HEK293 (cell line): Measurements from ENCODE around the gene SPIRE2.

ENCODE experiments used
- CTCF ChIA-PET: fragments of 350-600 bp; formaldehyde crosslinking; extraction: SDS; loops from one replicate; lab custom pipeline; 2021; ENCODE audit warnings: antibody characterized with exemption; lab: Yijun Ruan, JAX
- POLR2A ChIA-PET: fragments of 300-600 bp; formaldehyde crosslinking; extraction: SDS; loops from one replicate; lab custom pipeline; 2020; ENCODE audit warnings: antibody characterized with exemption, inconsistent platforms; lab: Yijun Ruan, JAX
- H3K27ac ChIP-seq: fragments of 200-500 bp; sonication (Bioruptor generic); 2 replicates; pipeline ENCODE4 v1.5.1; 2014; ENCODE audit warnings: low read depth, low read length, control low read depth, inconsistent platforms; ENCODE audit errors: extremely low read depth
- H3K36me3 ChIP-seq, 2 experiments: fragments of 200-500 bp in 1 of 2; sonication (Bioruptor generic) in 1 of 2; 1 replicate in 1 of 2; 2 replicates in 1 of 2; pipeline ENCODE4 v1.5.1; 2014 to 2017; ENCODE audit warnings: inconsistent platforms in 2 of 2, low read length in 2 of 2; ENCODE audit not compliant: control insufficient read depth in 2 of 2, insufficient read depth in 1 of 2
- H3K4me1 ChIP-seq: fragments of 200-500 bp; sonication (Bioruptor generic); 2 replicates; pipeline ENCODE4 v1.5.1; 2014; ENCODE audit warnings: mild to moderate bottlenecking, low read length, inconsistent platforms; ENCODE audit not compliant: control insufficient read depth, insufficient read depth
- H3K4me3 ChIP-seq: 2 replicates; pipeline ENCODE4 v1.5.1; 2011; ENCODE audit warnings: low read depth, mild to moderate bottlenecking, control low read depth, low read length, moderate library complexity
- H3K9me3 ChIP-seq: fragments of 200-500 bp; sonication (Bioruptor generic); 2 replicates; pipeline ENCODE4 v1.5.1; 2014; ENCODE audit warnings: low read depth, low read length, inconsistent platforms; ENCODE audit not compliant: control insufficient read depth, insufficient read depth
- ELK4 ChIP-seq: IDR thresholded peaks from 2 replicates; pipeline ENCODE4 v1.6.1; 2011; ENCODE audit warnings: mild to moderate bottlenecking, low read depth, low read length, borderline replicate concordance
- SCRT2 ChIP-seq: fragments of 450-650 bp; formaldehyde crosslinking; IDR thresholded peaks from 2 replicates; pipeline ENCODE4 v1.5.1; 2016; ENCODE audit warnings: missing biosample characterization, missing genetic modification characterization
- ZNF157 ChIP-seq: fragments of 450-650 bp; formaldehyde crosslinking; IDR thresholded peaks from 2 replicates; pipeline ENCODE4 v1.5.1; 2016; ENCODE audit warnings: missing biosample characterization, missing genetic modification characterization
- ZNF169 ChIP-seq: fragments of 450-650 bp; formaldehyde crosslinking; IDR thresholded peaks from 2 replicates; pipeline ENCODE4 v1.5.1; 2016; ENCODE audit warnings: missing biosample characterization, missing genetic modification characterization
- ZNF184 ChIP-seq: fragments of 450-650 bp; IDR thresholded peaks from 2 replicates; pipeline ENCODE4 v1.5.1; 2018; ENCODE audit warnings: missing biosample characterization, mild to moderate bottlenecking, missing genetic modification characterization
- ZNF211 ChIP-seq: fragments of 450-650 bp; formaldehyde crosslinking; IDR thresholded peaks from 2 replicates; pipeline ENCODE4 v1.5.1; 2016; ENCODE audit warnings: low read depth, missing biosample characterization, missing genetic modification characterization
- ZNF23 ChIP-seq: fragments of 450-650 bp; formaldehyde crosslinking; IDR thresholded peaks from 2 replicates; pipeline ENCODE4 v1.5.1; 2016; ENCODE audit warnings: missing biosample characterization, missing genetic modification characterization, borderline replicate concordance
- ZNF302 ChIP-seq: fragments of 450-650 bp; formaldehyde crosslinking; IDR thresholded peaks from 2 replicates; pipeline ENCODE4 v1.5.1; 2016; ENCODE audit warnings: missing biosample characterization, missing genetic modification characterization, low read depth
- ZNF324 ChIP-seq: fragments of 450-650 bp; formaldehyde crosslinking; IDR thresholded peaks from 2 replicates; pipeline ENCODE4 v1.5.1; 2016; ENCODE audit warnings: missing biosample characterization, missing genetic modification characterization
- ZNF391 ChIP-seq: fragments of 450-650 bp; formaldehyde crosslinking; IDR thresholded peaks from 2 replicates; pipeline ENCODE4 v1.5.1; 2016; ENCODE audit warnings: low read depth, missing biosample characterization, missing genetic modification characterization, borderline replicate concordance
- ZNF558 ChIP-seq: fragments of 450-650 bp; formaldehyde crosslinking; IDR thresholded peaks from 2 replicates; pipeline ENCODE4 v1.5.1; 2016; ENCODE audit warnings: missing biosample characterization, missing genetic modification characterization
- ZNF626 ChIP-seq: fragments of 450-650 bp; sonication (Bioruptor Pico); formaldehyde crosslinking; IDR thresholded peaks from 2 replicates; pipeline ENCODE4 v1.5.1; 2018; ENCODE audit warnings: missing biosample characterization, missing genetic modification characterization, inconsistent platforms
- ZNF639 ChIP-seq: fragments of 450-650 bp; formaldehyde crosslinking; IDR thresholded peaks from 2 replicates; pipeline ENCODE4 v1.5.1; 2016; ENCODE audit warnings: missing biosample characterization, missing genetic modification characterization
- ZNF677 ChIP-seq: fragments of 450-650 bp; IDR thresholded peaks from 2 replicates; pipeline ENCODE4 v1.5.0; 2018; ENCODE audit warnings: missing biosample characterization, mild to moderate bottlenecking, missing genetic modification characterization, moderate library complexity
- TF ChIP-seq, protein P1 (sequence below): fragments of 450-650 bp; formaldehyde crosslinking; IDR thresholded peaks from 2 replicates; pipeline ENCODE4 v1.5.1; 2017; ENCODE audit warnings: missing biosample characterization, mild to moderate bottlenecking, missing genetic modification characterization, moderate library complexity
- TF ChIP-seq, protein P2 (sequence below): fragments of 450-650 bp; formaldehyde crosslinking; IDR thresholded peaks from 2 replicates; pipeline ENCODE4 v1.5.1; 2016; ENCODE audit warnings: missing biosample characterization, missing genetic modification characterization
- TF ChIP-seq, protein P3 (sequence below): fragments of 450-650 bp; formaldehyde crosslinking; IDR thresholded peaks from 2 replicates; pipeline ENCODE4 v1.5.1; 2016; ENCODE audit warnings: missing biosample characterization, missing genetic modification characterization

SPIRE2 gene

DNA sequence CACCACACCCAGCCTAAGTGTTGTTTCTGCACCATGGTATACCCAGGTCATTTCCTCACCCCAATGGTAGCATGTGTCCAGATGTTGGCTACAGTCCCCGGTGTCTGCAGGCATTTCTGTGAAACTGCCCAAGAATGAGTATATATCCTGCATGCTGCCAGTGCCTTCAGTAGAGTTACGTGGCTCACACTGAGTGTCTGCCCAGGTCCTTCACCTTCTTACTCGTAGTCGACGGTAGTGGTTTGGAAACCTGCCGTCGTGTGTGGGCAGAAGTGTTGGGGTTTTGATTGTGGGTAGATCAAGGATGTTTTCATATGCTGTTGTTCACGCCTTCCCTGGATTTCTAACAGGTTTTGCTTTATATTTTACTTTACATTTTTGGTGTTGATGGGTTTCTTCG, 61.9 kb downstream of the SPIRE2 start:
- no peak for TF ChIP-seq ZNF391
- TF ChIP-seq ELK4, result no peak
- TF ChIP-seq ZNF558 (tag by site-specific recombination), result no peak
- TF ChIP-seq, protein P1, sequence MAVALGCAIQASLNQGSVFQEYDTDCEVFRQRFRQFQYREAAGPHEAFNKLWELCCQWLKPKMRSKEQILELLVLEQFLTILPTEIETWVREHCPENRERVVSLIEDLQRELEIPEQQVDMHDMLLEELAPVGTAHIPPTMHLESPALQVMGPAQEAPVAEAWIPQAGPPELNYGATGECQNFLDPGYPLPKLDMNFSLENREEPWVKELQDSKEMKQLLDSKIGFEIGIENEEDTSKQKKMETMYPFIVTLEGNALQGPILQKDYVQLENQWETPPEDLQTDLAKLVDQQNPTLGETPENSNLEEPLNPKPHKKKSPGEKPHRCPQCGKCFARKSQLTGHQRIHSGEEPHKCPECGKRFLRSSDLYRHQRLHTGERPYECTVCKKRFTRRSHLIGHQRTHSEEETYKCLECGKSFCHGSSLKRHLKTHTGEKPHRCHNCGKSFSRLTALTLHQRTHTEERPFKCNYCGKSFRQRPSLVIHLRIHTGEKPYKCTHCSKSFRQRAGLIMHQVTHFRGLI (tag by site-specific recombination), result no peak
- no peak for TF ChIP-seq ZNF639 (tag by site-specific recombination)
- no peak for TF ChIP-seq ZNF211 (tag by site-specific recombination)
- TF ChIP-seq SCRT2 (tag by site-specific recombination), result no peak
- TF ChIP-seq ZNF169 (tag by site-specific recombination), result no peak
- TF ChIP-seq ZNF626 (tag by site-specific recombination), result no peak
- TF ChIP-seq, protein P2, sequence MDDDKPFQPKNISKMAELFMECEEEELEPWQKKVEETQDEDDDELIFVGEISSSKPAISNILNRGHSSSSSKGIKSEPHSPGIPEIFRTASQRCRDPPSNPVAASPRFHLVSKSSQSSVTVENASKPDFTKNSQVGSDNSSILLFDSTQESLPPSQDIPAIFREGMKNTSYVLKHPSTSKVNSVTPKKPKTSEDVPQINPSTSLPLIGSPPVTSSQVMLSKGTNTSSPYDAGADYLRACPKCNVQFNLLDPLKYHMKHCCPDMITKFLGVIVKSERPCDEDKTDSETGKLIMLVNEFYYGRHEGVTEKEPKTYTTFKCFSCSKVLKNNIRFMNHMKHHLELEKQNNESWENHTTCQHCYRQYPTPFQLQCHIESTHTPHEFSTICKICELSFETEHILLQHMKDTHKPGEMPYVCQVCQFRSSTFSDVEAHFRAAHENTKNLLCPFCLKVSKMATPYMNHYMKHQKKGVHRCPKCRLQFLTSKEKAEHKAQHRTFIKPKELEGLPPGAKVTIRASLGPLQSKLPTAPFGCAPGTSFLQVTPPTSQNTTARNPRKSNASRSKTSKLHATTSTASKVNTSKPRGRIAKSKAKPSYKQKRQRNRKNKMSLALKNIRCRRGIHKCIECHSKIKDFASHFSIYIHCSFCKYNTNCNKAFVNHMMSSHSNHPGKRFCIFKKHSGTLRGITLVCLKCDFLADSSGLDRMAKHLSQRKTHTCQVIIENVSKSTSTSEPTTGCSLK (tag by site-specific recombination), result no peak
- TF ChIP-seq ZNF302 (tag by site-specific recombination), result no peak
- no peak for TF ChIP-seq ZNF23 (tag by site-specific recombination)
- no peak for TF ChIP-seq ZNF677 (tag by site-specific recombination)
- no peak for TF ChIP-seq ZNF324 (tag by site-specific recombination)
- TF ChIP-seq ZNF157 (tag by site-specific recombination), result no peak
- no peak for TF ChIP-seq ZNF184
- TF ChIP-seq, protein P3, sequence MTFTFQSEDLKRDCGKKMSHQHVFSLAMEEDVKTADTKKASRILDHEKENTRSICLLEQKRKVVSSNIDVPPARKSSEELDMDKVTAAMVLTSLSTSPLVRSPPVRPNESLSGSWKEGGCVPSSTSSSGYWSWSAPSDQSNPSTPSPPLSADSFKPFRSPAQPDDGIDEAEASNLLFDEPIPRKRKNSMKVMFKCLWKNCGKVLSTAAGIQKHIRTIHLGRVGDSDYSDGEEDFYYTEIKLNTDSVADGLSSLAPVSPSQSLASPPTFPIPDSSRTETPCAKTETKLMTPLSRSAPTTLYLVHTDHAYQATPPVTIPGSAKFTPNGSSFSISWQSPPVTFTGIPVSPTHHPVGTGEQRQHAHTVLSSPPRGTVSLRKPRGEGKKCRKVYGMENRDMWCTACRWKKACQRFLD (tag by site-specific recombination), result no peak
- TF ChIP-seq, all 188 proteins: peak for 0
- Histone ChIP-seq H3K36me3 (peaks cover 22 to 83% of the 10 kb centered on the region in 2 experiments; a peak in 2 of 3 replicates), H3K9me3 (no peaks in the 10 kb centered on the region), H3K4me3 (no peak overlapping the region), H3K27ac (no peak overlapping the region), H3K4me1 (no peaks in the 10 kb centered on the region)
- ChIA-PET POLR2A (interaction anchor here (1.8 kb wide), 1 partner anchor 17 kb away, joined by 5 read pairs; the partner anchor contains the start of gene TCF25), CTCF (no interaction called here)
